Measurements from ENCODE around the gene RASSF5.

Gene RASSF5

GRCh38 chr1:206628916-206629315, 121.6 kb downstream of the RASSF5 start:
- TF ChIP-seq, protein P1, sequence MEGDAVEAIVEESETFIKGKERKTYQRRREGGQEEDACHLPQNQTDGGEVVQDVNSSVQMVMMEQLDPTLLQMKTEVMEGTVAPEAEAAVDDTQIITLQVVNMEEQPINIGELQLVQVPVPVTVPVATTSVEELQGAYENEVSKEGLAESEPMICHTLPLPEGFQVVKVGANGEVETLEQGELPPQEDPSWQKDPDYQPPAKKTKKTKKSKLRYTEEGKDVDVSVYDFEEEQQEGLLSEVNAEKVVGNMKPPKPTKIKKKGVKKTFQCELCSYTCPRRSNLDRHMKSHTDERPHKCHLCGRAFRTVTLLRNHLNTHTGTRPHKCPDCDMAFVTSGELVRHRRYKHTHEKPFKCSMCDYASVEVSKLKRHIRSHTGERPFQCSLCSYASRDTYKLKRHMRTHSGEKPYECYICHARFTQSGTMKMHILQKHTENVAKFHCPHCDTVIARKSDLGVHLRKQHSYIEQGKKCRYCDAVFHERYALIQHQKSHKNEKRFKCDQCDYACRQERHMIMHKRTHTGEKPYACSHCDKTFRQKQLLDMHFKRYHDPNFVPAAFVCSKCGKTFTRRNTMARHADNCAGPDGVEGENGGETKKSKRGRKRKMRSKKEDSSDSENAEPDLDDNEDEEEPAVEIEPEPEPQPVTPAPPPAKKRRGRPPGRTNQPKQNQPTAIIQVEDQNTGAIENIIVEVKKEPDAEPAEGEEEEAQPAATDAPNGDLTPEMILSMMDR (IDR thresholded peaks at IDR 0.05; ENCODE audit: insufficient read depth, missing control alignments): no peak
- DNase-seq (ENCODE audit: insufficient read length, low spot score) (no peak), FAIRE-seq (no peak)

DNA sequence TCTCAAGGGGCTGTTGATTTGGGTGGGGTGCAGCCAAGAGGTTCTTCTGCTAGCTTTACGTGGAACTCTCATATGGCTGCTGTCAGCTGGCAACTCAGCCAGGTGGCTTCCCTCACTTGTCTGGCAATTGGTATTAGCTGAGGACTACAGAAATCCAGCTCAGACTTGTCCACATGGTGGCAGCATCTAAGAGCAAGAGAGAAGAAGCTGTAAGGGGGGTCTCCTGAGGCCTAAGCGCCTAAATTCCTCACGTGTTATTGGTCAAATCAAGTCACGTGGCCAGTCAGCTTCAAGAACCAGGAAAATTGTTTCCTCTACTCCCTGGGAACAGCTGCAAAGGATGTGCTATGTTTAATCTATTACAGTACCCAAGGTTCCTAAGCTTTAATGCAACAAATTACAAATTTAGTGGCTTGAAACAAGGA, 123.8 kb downstream of the RASSF5 start:
- no peak for FAIRE-seq
- TF ChIP-seq, protein P1 (IDR thresholded peaks at IDR 0.05; ENCODE audit: insufficient read depth, missing control alignments): peak; percentile 93
- no peak for DNase-seq (ENCODE audit: insufficient read length, low spot score)

- TF ChIP-seq, protein P1 (IDR thresholded peaks at IDR 0.05; ENCODE audit: insufficient read depth, missing control alignments): no peak
- FAIRE-seq: no peak
- no peak for DNase-seq (ENCODE audit: insufficient read length, low spot score)
These were observed 126.4 kb downstream of the RASSF5 start for GRCh38 chr1:206633708-206634121.

DNA sequence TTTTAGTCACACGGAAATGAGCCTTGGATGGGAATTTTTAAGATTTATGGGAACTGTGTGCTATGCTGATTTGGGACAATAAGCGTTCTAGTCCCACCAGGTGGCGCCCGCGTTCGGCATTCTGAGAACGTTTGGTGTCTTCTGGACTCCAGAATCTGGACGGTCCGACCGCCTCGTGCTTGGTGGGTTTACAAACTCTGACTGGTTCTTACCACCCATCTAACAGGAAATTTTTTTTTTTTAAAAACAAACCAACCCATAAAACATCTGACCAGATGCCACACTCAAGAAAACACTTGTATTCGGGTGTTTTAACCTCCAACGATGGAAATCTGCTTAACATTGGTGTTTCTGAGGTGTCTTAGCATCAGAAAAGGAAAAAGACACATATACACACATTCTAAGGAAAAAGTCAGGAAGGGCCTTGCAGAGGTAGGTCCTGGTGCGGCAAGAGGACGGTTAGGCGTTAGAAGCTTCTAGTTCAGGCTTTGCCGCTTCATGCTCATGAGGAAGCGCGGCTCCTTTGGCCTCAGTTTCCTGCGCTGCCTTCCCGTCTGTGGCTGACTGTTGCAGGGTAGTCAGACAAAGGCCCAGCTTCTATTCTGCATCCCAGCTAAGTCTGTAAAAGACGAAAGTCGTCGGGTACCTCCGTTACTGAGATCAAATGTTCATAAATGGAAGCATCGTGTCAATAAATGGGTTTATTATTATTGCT, 127.2 kb downstream of the RASSF5 start:
- TF ChIP-seq, protein P1 (IDR thresholded peaks at IDR 0.05; ENCODE audit: insufficient read depth, missing control alignments): peak; percentile 96
- FAIRE-seq: peak; percentile 35
- no peak for DNase-seq (ENCODE audit: insufficient read length, low spot score)

- TF ChIP-seq, protein P1 (IDR thresholded peaks at IDR 0.05; ENCODE audit: insufficient read depth, missing control alignments): no peak
- FAIRE-seq (no peak), DNase-seq (ENCODE audit: insufficient read length, low spot score) (peak; percentile 84)
These were observed 128.0 kb downstream of the RASSF5 start, which contains the start of gene DYRK3 for GRCh38 chr1:206635080-206635977. TSS of gene DYRK3 (plus strand) at chr1:206635536. CDS start at chr1:206635704, 168 bp downstream.

DNA sequence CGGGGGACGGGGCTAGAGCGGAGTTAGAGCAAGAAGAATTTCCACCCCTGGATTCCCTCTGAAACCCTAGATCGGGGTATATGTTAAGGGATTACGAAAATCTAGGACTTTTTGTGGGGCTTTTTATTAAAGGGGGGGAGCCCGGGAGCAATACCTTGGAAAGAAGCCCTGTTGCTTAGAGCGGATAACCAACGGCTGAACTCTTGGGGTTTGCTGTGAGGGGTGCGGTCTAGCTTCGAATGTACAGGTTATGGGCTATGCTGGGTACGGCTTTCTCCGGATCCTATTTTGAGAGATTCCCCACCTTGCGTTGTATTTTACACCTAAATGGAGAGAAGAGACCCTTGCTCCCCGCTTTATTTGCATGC, 128.6 kb downstream of the RASSF5 start:
- DNase-seq (ENCODE audit: insufficient read length, low spot score) (no peak), FAIRE-seq (no peak)
- TF ChIP-seq, protein P1 (IDR thresholded peaks at IDR 0.05; ENCODE audit: insufficient read depth, missing control alignments): no peak
